WTC11 (cell line): ENCODE measurements around the gene DEFB132. TPM values are rescaled to one million over a fixed set of nuclear protein-coding genes. Genes with fewer than 3 reads are reported as not detected.
A peak's percentile ranks its signal among the peaks of the same experiment; 100 is the strongest.

ENCODE experiments used
- AFF4 ChIP-seq: sonication (generic); formaldehyde crosslinking; IDR thresholded peaks from 2 replicates; pipeline ENCODE4 v1.8.1; 2023; ENCODE audit warnings: mild to moderate bottlenecking, missing genetic modification reagents, borderline replicate concordance
- ARID4B ChIP-seq: sonication (generic); formaldehyde crosslinking; IDR thresholded peaks from 2 replicates; pipeline ENCODE4 v1.8.0; 2023; ENCODE audit warnings: missing genetic modification reagents, mild to moderate bottlenecking, borderline replicate concordance
- CBFB ChIP-seq: sonication (generic); formaldehyde crosslinking; IDR thresholded peaks from 2 replicates; pipeline ENCODE4 v1.8.1; 2022; ENCODE audit warnings: mild to moderate bottlenecking, low read depth, missing genetic modification reagents
- E2F4 ChIP-seq: sonication (generic); formaldehyde crosslinking; IDR thresholded peaks from 2 replicates; pipeline ENCODE4 v1.8.1; 2022; ENCODE audit warnings: low read depth, mild to moderate bottlenecking, moderate library complexity, missing genetic modification reagents, borderline replicate concordance
- ELF4 ChIP-seq: sonication (generic); formaldehyde crosslinking; IDR thresholded peaks from 2 replicates; pipeline ENCODE4 v1.8.1; 2022; ENCODE audit warnings: low read depth, mild to moderate bottlenecking, moderate library complexity, missing genetic modification reagents
- ETV6 ChIP-seq: sonication (generic); formaldehyde crosslinking; IDR thresholded peaks from 2 replicates; pipeline ENCODE4 v1.8.1; 2022; ENCODE audit warnings: mild to moderate bottlenecking, missing genetic modification reagents
- GRHL2 ChIP-seq: fragments of 250-450 bp; sonication (Bioruptor Pico); IDR thresholded peaks from 2 replicates; pipeline ENCODE4 v1.8.0; 2022; ENCODE audit warnings: mild to moderate bottlenecking, moderate library complexity; ENCODE audit not compliant: insufficient replicate concordance, severe bottlenecking
- HMGXB4 ChIP-seq: sonication (generic); formaldehyde crosslinking; IDR thresholded peaks from 2 replicates; pipeline ENCODE4 v1.8.1; 2023; ENCODE audit warnings: mild to moderate bottlenecking, moderate library complexity, missing genetic modification reagents
- JAZF1 ChIP-seq: fragments of 250-450 bp; sonication (Bioruptor Pico); IDR thresholded peaks from 2 replicates; pipeline ENCODE4 v1.9.0; 2021; ENCODE audit warnings: moderate library complexity, mild to moderate bottlenecking, inconsistent platforms
- NFATC4 ChIP-seq: fragments of 250-450 bp; sonication (Bioruptor Pico); IDR thresholded peaks from 2 replicates; pipeline ENCODE4 v1.9.0; 2021; ENCODE audit warnings: mild to moderate bottlenecking
- NFYB ChIP-seq: sonication (generic); formaldehyde crosslinking; conservative IDR thresholded peaks from 2 replicates; pipeline ENCODE4 v1.8.0; 2022; ENCODE audit warnings: low read depth, missing genetic modification reagents
- NR3C1 ChIP-seq: sonication (generic); formaldehyde crosslinking; conservative IDR thresholded peaks from 2 replicates; pipeline ENCODE4 v1.8.1; 2023; ENCODE audit warnings: low read depth, mild to moderate bottlenecking, missing genetic modification reagents
- PRRX2 ChIP-seq: fragments of 250-450 bp; sonication (Bioruptor Pico); IDR thresholded peaks from 2 replicates; pipeline ENCODE4 v1.8.0; 2021; ENCODE audit warnings: mild to moderate bottlenecking
- RORB ChIP-seq: fragments of 250-450 bp; sonication (Bioruptor Pico); IDR thresholded peaks from 2 replicates; pipeline ENCODE4 v1.9.0; 2021; ENCODE audit warnings: mild to moderate bottlenecking
- STAT6 ChIP-seq: sonication (generic); formaldehyde crosslinking; conservative IDR thresholded peaks from 2 replicates; pipeline ENCODE4 v1.8.1; 2023; ENCODE audit warnings: mild to moderate bottlenecking, low read depth, missing genetic modification reagents, moderate library complexity
- TEAD1 ChIP-seq: sonication (generic); formaldehyde crosslinking; IDR thresholded peaks from 2 replicates; pipeline ENCODE4 v1.8.0; 2022; ENCODE audit warnings: mild to moderate bottlenecking, missing genetic modification reagents
- TEAD4 ChIP-seq: sonication (generic); formaldehyde crosslinking; IDR thresholded peaks from 2 replicates; pipeline ENCODE4 v1.8.0; 2022; ENCODE audit warnings: mild to moderate bottlenecking, missing genetic modification reagents
- USF2 ChIP-seq: sonication (generic); formaldehyde crosslinking; IDR thresholded peaks from 2 replicates; pipeline ENCODE4 v1.8.1; 2023; ENCODE audit warnings: mild to moderate bottlenecking, missing genetic modification reagents, moderate library complexity
- ZNF425 ChIP-seq: fragments of 250-450 bp; sonication (Bioruptor Pico); conservative IDR thresholded peaks from 2 replicates; pipeline ENCODE4 v1.9.0; 2021; ENCODE audit warnings: mild to moderate bottlenecking
- total RNA-seq: library from RNA; stranded (reverse); gene quantifications from 3 replicates; pipeline ENCODE4 v1.2.3, GENCODE V29; 2021

DEFB132 gene
- total RNA-seq, 1 experiment from 2014 or later, result not detected

- TF ChIP-seq RORB (CRISPR knock-in tag) (no peak), E2F4 (CRISPR knock-in tag) (peak; percentile 17; the same call in 1 of the 2 replicates), TEAD1 (CRISPR knock-in tag) (peak; percentile 81), HMGXB4 (CRISPR knock-in tag) (peak; percentile 88), JAZF1 (CRISPR knock-in tag) (no peak), ELF4 (CRISPR knock-in tag) (peak; percentile 55; the same call in 1 of the 2 replicates), NFATC4 (CRISPR knock-in tag) (no peak), NFYB (CRISPR knock-in tag) (no peak), PRRX2 (CRISPR knock-in tag) (no peak), AFF4 (CRISPR knock-in tag) (no peak), ARID4B (CRISPR knock-in tag) (peak; percentile 86; the same call in 1 of the 2 replicates), ZNF425 (no peak), GRHL2 (no peak), USF2 (CRISPR knock-in tag) (peak; percentile 59; the same call in 1 of the 2 replicates), NR3C1 (CRISPR knock-in tag) (no peak), ETV6 (peak; percentile 96), CBFB (CRISPR knock-in tag) (no peak), STAT6 (CRISPR knock-in tag) (no peak), TEAD4 (CRISPR knock-in tag) (no peak)
Observed at GRCh38 chr20:297098-297924, 39.8 kb downstream of the DEFB132 start, which contains the start of gene ZCCHC3 (continued).
